GM18873 (cell line): ENCODE measurements around the gene SGIP1.
"Not testable (repeated sequence)": the region's sequence is repeated elsewhere in the genome, so short reads cannot be mapped to it uniquely, and the experiment has no call there.

ENCODE experiments used
- ATAC-seq: cut with Tn5 transposase; IDR thresholded peaks from one replicate; pipeline ENCODE4 v1.9.1; 2021; ENCODE audit warnings: mild to moderate bottlenecking, moderate library complexity, moderate number of reproducible peaks; ENCODE audit not compliant: unreplicated experiment, low FRiP score

Gene SGIP1

DNA sequence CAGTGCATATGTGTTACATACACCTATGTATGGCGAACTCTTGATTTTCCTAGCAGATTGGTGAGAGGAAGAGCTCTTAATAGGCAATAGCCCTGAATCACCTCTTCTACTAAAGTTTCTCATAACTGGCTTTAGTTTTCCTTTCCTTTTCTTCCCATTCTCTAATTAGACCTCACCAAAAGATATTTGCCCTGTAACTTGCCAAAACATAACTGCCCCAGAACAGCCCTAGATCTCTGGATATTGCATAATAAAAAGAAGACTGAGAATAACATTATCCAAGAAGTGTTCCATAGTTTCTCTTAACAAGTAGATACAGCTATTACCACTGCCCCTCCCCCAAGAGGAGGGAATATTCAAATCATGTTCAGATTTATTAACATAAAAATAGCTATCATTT lies 16.3 kb downstream of the SGIP1 start:
- no peak for ATAC-seq

DNA sequence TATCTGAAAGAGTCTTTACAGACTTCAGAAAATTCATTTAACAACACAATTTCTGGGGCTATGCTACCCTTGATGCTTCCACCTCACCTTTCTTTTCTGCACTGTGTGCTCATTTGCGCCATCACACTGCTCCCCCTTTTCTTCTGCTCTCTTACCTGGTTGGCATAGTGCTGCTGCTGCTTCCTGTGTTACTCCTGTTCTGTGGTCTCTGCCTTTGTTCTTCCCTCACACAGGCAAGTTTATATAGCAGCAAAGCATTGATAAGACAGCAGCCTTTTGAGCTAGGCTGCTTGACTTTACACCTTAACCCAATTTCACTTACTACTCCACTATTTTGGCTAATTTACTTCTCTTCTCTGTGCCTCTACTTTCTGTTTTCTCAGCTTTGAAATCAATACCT lies 18.3 kb downstream of the SGIP1 start:
- no peak for ATAC-seq

DNA sequence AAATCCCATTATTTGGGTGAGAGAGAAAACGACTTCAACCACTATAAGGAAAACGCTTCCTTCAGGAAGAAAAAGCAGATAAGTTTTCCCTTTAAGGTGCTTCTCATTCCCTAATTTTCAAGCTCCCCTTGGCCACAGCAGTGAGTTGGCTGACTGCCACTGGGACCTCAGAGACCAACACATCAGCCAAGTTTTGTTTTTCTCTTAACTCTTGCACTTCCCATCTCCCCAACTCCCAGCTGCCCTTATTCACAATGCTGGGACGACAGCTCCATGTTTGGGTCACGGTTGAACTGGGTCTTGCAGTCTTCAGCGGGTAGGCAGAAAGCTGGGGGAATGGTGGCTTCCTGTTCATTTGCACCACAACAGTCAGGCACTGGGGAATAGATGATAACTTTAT lies 18.9 kb downstream of the SGIP1 start:
- ATAC-seq, result no peak

DNA sequence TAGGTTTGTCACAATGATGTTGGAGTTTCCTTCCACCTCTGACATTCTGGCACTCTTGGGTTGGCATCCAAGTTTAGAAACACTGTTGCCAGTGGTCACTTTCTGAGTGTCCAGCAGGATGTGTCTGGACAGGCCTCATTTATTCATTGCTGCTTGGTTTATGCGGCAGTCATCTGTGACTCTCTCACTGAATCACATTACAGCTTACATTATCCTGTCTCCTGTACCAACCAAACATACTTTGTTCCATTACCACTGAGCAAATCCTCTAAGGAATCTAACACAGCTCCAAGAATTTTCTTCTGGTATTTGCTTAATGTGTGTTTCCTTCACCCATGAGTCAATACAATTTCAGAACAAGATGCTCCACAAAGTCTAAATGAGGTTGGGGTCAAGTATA lies 19.9 kb downstream of the SGIP1 start:
- ATAC-seq, result no peak

DNA sequence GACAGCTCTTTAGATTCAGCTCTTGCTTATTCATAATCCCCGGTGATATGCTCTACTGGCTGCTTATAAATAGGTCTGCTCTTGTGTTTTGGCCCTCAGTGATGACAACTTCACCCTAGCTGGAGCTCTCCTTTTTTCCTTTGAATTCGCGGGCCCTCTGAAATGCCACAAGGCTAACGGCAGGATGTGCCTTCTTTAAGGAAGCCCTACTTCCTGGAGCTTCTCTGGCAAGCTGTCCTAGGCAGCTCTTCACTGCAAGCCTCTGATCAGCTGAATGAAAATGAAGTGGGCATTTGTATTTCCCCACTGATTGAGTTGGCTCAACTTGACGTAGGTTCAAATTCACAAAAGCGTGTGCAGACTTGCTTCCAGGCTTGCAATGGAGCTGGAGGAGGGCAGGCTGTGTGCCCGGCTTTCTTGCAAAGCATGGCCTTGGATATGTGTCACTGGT lies 22.2 kb downstream of the SGIP1 start:
- ATAC-seq, result no peak

DNA sequence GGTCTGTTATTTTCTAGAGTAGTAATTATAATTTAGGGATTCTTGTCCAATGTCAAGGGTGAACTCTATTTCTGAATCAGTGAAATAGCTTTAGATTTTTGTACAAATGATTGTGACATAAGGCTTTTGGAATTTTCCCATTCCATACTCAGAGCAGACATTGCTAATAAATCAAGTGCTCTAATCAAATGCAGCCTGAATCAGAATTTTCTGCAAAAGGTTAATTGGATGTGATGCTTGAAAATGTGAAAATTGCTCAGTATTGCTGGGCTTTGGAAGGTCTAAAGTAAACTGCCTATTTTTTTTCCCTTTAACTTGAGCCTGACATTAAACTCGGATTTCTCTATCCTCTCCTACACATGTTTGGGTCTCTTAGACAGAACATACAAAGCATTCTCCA lies 23.2 kb downstream of the SGIP1 start:
- ATAC-seq, result no peak

DNA sequence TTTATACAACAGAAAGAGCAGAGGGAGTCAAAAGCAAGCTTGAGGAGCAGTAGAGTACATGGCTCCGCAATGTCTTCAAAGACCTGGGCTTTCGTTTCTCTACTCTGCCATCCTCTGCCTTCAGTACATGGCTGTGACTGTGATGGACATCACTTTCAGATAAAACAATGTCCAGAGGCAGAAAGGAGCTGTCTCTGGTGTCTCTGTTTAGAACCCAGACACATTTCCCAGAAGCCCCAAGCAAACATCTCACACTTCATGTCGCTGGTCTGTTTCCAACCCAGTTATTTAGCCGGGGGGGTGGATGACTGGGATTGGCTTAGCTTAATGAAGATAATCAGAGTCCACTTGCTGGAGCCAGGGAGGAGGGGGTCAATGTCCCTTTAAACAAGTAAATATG lies 25.6 kb downstream of the SGIP1 start:
- ATAC-seq, result no peak

DNA sequence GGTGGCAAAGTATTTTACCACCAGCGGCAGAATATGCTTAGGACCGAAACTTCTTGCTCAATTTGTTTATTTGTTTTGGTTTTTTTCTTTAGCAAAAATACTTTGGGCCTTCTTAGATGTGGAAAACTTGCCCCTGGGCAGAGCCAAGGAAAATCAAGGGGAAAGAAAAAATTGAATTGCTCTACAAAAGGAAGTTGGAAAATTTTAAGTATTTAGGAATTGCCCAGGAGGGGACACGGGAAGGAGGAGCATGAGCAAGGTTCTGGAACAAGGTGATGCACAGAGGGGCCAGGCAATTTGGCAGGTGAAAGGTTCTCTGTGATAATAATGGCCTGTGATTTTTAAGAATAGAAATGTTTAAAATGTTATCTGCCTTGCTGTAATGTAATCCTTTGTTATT lies 28.6 kb downstream of the SGIP1 start:
- no peak for ATAC-seq

DNA sequence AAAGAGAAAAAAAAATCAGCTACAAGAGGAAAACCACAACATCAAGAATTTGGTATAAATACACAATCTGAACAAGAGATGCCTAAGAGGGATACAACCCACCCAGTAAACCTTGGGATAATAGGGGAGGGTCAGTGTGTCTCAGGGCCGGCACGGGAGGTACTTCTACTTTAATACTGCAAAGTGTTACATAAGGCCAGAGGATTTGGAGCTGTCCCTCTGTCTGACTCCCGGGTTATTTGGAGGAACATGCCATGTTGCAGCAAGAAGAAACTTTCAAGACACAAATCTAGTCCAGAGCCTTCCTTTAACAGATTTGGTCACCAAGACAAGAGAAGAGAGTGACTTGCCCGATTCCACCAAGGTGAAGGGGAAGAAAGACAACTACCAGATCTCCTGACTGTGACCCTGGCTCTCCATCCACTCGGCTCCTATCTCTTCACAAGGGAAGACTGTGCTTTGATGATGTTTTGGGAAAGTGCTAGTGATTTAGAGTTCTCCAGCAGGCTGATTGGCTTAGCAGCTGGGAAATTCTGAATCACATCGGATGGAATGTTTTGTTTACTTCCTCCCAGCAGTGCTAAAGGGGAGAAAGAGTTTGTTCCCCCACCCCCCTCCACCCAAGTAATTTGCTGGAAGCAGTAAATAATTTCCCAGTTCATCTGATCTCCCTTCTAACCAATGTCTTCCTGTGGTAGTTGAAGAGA lies 29.3 kb downstream of the SGIP1 start:
- no peak for ATAC-seq

DNA sequence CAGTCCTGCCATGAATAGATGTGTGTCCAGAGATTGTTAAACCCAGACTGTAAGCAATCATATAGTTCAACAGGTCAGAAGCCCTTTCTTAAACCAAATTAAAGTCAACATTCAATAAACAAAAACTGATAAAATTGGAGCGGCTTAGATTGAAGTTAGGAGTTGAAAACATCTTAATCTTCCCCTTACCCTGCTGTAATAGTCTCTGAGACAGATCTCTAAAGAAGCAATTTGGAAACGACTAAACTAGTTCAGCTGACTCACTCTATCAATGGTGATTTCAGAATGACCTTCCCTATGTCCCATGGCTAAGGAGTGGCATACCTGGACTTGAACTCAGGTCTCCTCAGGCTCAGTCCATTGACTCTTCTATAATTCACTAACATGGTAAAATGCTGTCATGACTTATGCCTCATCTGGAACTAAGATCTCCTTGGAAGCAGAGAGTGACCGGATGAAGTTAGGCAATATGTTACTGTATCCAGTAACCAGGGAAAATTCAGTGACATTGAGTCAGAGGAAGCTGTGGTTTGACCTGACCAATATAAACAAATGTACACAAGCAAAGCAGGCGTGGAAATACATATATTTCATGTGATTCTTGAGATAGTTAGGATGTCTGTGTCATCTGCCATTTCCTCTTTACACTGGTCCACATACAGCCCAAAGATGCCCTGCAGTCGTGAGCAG lies 30.1 kb downstream of the SGIP1 start:
- ATAC-seq, result no peak

DNA sequence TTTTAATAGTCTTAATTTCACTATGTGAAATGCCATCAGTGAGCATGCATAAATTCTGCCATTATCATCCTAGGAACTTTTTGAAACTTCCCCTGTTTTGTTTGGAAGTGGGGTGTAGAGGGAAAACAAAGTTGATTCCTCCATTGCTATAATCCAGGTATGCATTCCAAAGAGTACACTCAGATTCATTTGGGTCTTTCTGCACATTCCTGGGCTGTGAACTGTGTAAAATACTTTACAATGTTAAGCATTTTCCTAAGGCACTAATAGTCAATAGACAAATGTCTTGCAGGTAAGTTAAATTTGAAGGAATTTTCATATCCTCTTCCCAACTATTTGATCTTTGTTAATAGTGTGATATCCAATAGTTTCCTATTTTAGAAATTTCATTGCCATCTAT lies 36.2 kb downstream of the SGIP1 start:
- ATAC-seq, result no peak

DNA sequence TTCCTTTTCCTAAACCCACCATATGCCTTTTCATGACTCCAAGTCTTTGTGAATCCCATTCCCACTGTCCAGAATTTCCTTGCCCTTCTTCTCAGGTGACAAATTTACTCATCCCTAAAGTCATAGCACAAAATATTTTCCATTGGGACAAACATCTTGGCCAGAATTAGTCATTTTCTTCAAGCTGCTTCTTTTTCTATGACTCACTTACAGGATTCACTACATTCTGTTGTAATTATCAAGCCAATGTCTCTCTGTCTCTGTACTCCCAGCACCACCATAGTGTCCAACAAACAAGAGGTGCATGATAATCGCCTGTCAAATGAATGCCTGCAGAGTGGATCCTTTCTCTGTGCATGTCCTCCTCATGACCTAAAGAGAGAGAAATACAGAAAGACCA lies 37.8 kb downstream of the SGIP1 start:
- no peak for ATAC-seq

DNA sequence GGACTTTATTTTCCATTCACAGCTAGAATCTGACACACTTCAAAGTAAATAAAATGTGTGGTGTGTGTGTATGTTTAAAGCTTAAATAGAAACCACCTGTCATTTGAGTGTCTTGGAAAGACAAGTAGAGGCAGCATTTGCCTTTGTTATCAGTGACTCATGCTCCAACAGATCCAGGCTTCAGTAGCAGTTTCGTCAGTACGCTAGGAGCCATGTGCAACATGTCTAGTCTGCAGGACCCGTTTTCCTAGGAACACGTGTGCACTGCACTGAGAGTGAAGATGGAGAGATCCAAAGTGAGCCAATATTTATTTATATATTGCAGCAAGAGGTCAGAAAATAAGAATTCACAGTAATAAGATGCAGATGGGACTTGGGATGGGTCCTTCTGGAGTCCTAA lies 41.8 kb downstream of the SGIP1 start:
- ATAC-seq, result no peak

DNA sequence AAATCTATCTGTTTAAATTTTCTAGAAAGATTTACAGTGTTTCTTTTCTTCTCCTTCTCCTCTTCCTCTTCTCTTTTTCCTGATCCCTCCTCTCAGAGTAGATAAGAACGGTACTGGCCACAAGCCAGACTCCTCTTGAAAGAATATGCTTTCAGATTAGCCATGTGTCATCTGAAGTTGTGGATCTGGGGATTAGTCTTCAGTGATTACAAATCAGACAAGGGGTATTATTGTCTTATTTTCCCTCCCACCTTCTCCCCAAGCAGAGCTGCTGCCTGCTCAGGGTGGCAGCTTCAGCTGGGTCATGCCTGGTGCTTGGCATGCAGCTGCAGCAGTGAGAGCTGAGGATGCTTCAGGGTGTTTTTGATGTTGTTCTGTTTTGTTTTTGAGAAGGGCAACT lies 42.7 kb downstream of the SGIP1 start:
- ATAC-seq, result no peak

DNA sequence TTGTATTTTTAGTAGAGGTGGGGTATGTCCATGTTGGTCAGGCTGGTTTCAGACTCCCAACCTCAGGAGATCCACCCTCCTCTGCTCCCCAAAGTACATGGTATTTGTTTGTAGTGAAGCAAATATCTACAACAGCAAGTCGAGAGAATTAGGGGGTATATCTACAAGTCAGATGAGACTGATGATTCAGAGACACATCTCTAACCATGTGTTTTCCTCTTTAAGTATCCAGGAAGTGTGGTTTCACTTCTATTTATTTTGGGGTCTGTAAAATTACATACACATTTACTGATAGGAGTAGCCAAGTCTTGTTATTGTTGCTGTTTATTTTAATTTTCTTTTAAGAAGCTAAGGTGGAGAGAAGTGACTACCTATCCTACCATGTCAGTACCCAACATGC lies 44.9 kb downstream of the SGIP1 start:
- no peak for ATAC-seq

DNA sequence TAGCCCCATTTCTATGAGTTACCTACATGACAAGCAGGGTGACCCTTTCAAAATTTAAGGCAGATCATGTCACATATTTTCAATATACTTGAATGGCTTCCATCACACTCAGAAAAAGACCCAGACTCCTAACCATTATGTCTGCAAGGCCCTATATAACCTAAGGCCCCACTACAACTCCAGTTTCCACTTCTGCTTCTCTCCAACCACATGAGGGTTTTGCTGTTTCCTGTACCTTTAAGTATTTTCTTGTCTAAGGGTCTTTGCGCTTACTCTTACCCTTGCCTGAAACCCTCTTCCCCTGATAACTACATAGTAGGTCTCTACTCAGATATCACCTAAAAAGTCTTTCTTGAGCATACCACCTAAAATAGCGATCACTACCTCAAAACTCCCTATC lies 46.1 kb downstream of the SGIP1 start:
- ATAC-seq, result no peak

DNA sequence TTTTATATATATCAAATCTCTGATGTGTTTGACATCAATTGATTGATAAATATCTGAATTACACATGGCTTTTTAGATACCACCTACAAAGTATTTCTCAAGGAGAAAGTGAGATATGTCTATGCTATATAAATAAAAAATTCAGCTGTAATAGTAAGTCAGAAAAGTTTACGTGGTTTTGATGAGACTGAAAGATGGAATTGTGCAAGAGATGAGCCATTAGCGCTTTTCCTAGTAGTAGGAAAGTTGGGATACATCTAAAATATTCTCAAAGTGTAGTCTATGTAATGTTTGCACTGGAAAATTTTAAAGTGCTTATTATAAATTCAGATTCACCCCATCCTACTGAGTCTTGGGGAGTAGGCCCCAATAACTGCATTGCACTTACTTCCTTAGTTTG lies 49.1 kb downstream of the SGIP1 start:
- no peak for ATAC-seq

DNA sequence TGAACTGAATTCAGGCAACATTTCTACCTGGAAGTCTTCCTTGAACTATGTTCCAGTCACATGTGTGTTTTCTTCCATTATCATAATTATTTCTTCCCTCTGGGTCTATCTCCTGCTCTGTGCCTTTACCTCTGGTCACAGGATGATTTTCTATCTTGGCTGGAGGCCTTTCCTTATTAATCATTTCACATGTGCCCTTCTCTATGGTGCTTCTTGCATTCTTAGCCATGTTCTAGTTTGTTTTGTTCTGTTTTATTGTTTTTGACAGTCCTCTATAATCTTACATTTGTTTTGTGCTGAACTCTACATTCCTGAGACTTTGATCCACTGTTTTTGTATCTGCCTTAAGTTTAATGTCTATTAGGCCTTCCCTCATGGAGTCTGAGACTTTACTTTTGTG lies 51.0 kb downstream of the SGIP1 start:
- ATAC-seq, result no peak

DNA sequence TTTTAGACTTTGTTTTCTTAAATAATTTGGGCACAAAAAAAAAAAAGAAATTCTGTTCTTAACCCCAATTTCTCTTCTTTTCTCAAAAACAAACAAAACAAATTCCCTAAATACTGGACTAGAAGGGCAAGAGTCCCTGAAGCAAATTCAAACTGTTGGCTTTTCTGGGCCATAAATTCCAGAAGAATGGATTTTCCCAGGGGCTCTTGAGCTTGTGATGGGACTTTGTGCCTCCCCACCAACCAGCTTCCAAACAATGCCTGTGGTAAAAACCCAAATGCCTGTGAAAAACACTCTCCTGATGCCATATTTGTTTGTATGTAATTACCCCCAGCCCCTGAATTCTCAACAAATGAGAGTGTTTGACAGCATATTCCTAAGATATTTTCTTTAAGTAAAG lies 55.4 kb downstream of the SGIP1 start:
- ATAC-seq, result no peak

DNA sequence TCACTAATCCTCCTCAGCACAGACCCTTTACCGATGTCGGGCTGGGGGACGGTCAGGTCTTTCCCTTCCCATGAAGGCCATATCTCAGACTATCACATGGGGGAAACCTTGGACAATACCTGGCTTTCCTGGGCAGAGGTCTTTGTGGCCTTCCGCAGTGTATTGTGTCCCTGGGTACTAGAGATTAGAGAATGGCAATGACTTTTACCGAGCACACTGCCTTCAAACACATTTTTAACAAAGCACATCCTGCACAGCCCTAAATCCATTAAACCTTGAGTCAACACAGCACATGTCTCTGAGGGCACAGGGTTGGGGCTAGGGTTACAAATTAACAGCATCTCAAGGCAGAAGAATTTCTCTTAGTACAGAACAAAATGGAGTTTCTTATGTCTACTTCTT lies 58.2 kb downstream of the SGIP1 start:
- ATAC-seq, result not testable (repeated sequence)

DNA sequence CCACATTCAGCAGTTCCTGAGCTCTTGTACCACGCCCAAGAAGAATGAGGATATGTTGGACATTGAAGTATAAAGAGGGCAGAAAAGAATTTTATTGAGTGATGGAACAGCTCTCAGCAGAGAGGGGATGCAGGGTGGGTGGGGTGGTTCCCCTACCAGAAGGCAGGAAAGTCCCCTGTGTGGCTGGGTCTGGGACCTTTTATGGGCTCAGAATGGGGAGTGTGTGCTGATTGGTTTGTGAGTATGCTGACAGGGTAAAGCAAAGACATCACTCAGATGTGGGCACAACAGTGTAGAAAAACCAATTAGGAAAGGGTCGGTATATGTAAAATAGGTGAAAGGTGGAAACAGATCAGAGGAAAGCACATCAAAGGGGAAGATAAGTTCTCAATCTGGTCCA lies 62.2 kb downstream of the SGIP1 start:
- no peak for ATAC-seq

DNA sequence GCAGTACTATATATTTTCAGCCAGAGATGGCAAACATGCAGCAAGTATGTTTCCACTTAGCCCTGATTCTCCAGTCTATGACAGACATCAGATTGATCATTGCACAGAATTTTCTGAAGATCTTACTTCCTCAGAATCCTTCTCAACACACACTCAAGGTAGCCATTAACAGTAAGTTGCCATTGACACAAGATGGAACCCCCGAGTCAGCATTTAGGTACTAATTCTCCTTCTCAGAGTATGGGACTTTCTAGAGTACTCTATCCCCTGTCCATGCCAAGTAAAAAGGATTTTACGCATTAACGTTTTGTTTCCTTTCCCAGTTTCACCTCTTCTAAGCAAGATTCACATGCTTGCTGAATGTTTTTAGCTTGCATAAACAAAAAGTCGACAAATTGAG lies 63.5 kb downstream of the SGIP1 start:
- no peak for ATAC-seq
